Neural progenitor cell (in vitro differentiated cells): ENCODE data around the gene NRCAM. TPM values are rescaled to one million over a fixed set of nuclear protein-coding genes. Genes with fewer than 3 reads are reported as not detected.

Experiments used
- DNase-seq: peaks from one replicate; pipeline ENCODE4 v3.0.0-alpha.2; 2016; ENCODE audit warnings: low spot score
- H2AFZ ChIP-seq: fragments of 200-600 bp; sonication (generic); replicated peaks from 2 replicates; pipeline ENCODE4 v1.6.1; 2016; ENCODE audit warnings: antibody characterized with exemption
- H3F3A ChIP-seq: fragments of 200-600 bp; sonication (generic); 2 replicates; pipeline ENCODE4 v1.6.1; 2016; ENCODE audit warnings: antibody characterized with exemption, low read depth
- H3K27ac ChIP-seq: fragments of 200-600 bp; sonication (generic); 2 replicates; pipeline ENCODE4 v1.5.1; 2016; ENCODE audit warnings: mild to moderate bottlenecking
- H3K27me3 ChIP-seq: fragments of 200-600 bp; sonication (generic); 2 replicates; pipeline ENCODE4 v1.6.1; 2016; ENCODE audit warnings: mild to moderate bottlenecking, moderate library complexity
- H3K36me3 ChIP-seq: fragments of 200-600 bp; sonication (generic); 2 replicates; pipeline ENCODE4 v1.5.1; 2016
- H3K4me1 ChIP-seq: fragments of 200-600 bp; sonication (generic); 2 replicates; pipeline ENCODE4 v1.6.1; 2016; ENCODE audit warnings: mixed run types
- H3K4me2 ChIP-seq: fragments of 200-600 bp; sonication (generic); 2 replicates; pipeline ENCODE4 v1.6.1; 2016
- H3K4me3 ChIP-seq: fragments of 200-600 bp; sonication (generic); 2 replicates; pipeline ENCODE4 v1.5.1; 2016
- H3K79me2 ChIP-seq: fragments of 200-600 bp; sonication (generic); 2 replicates; pipeline ENCODE4 v1.6.1; 2016; ENCODE audit warnings: low read depth
- H3K9ac ChIP-seq: fragments of 200-600 bp; sonication (generic); 2 replicates; pipeline ENCODE4 v1.6.1; 2016
- H3K9me3 ChIP-seq: fragments of 200-600 bp; sonication (generic); 2 replicates; pipeline ENCODE4 v1.5.1; 2016; ENCODE audit warnings: low read depth
- H4K20me1 ChIP-seq: fragments of 200-600 bp; sonication (generic); 2 replicates; pipeline ENCODE4 v1.6.1; 2016; ENCODE audit warnings: low read depth
- H3K27ac Mint-ChIP-seq: 3 replicates; pipeline ENCODE4 v1.8.0; 2021; ENCODE audit warnings: mixed read lengths
- H3K27me3 Mint-ChIP-seq: 2 replicates; pipeline ENCODE4 v1.8.0; 2022; ENCODE audit warnings: low read depth, mild to moderate bottlenecking, inconsistent platforms, moderate library complexity, mixed read lengths; ENCODE audit not compliant: insufficient read depth
- H3K36me3 Mint-ChIP-seq: 3 replicates; pipeline ENCODE4 v1.8.0; 2021; ENCODE audit warnings: mixed read lengths
- H3K4me1 Mint-ChIP-seq: 3 replicates; pipeline ENCODE4 v1.8.0; 2021; ENCODE audit warnings: mixed read lengths
- H3K4me3 Mint-ChIP-seq: 3 replicates; pipeline ENCODE4 v1.8.0; 2021; ENCODE audit warnings: mild to moderate bottlenecking, moderate library complexity, mixed read lengths
- H3K9me3 Mint-ChIP-seq: 3 replicates; pipeline ENCODE4 v1.8.0; 2020; ENCODE audit warnings: mixed read lengths
- CTCF ChIP-seq: fragments of 200-600 bp; sonication (generic); IDR thresholded peaks from 2 replicates; pipeline ENCODE4 v1.5.1; 2017; ENCODE audit warnings: antibody characterized with exemption, mild to moderate bottlenecking
- EZH2 ChIP-seq: fragments of 200-600 bp; sonication (generic); IDR thresholded peaks from 2 replicates; pipeline ENCODE4 v1.6.1; 2017; ENCODE audit warnings: antibody characterized with exemption, mild to moderate bottlenecking, moderate library complexity
- EZH2phosphoT487 ChIP-seq: fragments of 200-600 bp; sonication (generic); IDR thresholded peaks from 2 replicates; pipeline ENCODE4 v1.6.1; 2017; ENCODE audit warnings: antibody characterized with exemption
- total RNA-seq: library from RNA; depleted of rRNA; stranded (reverse); fragments of >200 nt; gene quantifications from 2 replicates; pipeline ENCODE4 v1.2.3, GENCODE V29; 2015; ENCODE audit warnings: low replicate concordance

The NRCAM gene
- total RNA-seq, 1 donor from 2014 or later: 104 TPM

- no peak overlapping the region for H3K27ac Mint-ChIP-seq
- Histone ChIP-seq H3K4me1 (peaks cover 56% of the 10 kb centered on the region), H3K4me2 (peak overlapping the region; percentile 40), H3K9ac (no peak overlapping the region), H4K20me1 (no peaks in the 10 kb centered on the region), H3K27ac (no peak overlapping the region), H3K36me3 (no peaks in the 10 kb centered on the region), H3K27me3 (no peaks in the 10 kb centered on the region), H3K79me2 (peaks cover 6% of the 10 kb centered on the region), H2AFZ (no peak overlapping the region), H3F3A (peaks cover 20% of the 10 kb centered on the region), H3K9me3 (no peaks in the 10 kb centered on the region), H3K4me3 (no peak overlapping the region)
- H3K4me1 Mint-ChIP-seq: peaks cover 34% of the 10 kb centered on the region
- no peak overlapping the region for H3K4me3 Mint-ChIP-seq
- TF ChIP-seq EZH2: no peak
- TF ChIP-seq EZH2phosphoT487: no peak
- no peak for TF ChIP-seq CTCF
- no peaks in the 10 kb centered on the region for H3K27me3 Mint-ChIP-seq
- H3K36me3 Mint-ChIP-seq: peaks cover 2% of the 10 kb centered on the region
- no peak for DNase-seq
- no peaks in the 10 kb centered on the region for H3K9me3 Mint-ChIP-seq
Observed at GRCh38 chr7:108235451-108236061, 220.7 kb downstream of the NRCAM start.

GRCh38 chr7:108234971-108235450, 221.2 kb downstream of the NRCAM start:
- no peaks in the 10 kb centered on the region for H4K20me1 ChIP-seq
- H3K9ac ChIP-seq: no peak overlapping the region
- no peaks in the 10 kb centered on the region for H3K27me3 ChIP-seq
- TF ChIP-seq CTCF: no peak
- no peak for TF ChIP-seq EZH2
- no peak for TF ChIP-seq EZH2phosphoT487
- Mint-ChIP-seq H3K27me3 (no peaks in the 10 kb centered on the region), H3K36me3 (peaks cover 7% of the 10 kb centered on the region), H3K9me3 (no peaks in the 10 kb centered on the region), H3K4me1 (peaks cover 29% of the 10 kb centered on the region), H3K4me3 (no peak overlapping the region), H3K27ac (no peak overlapping the region)
- no peak for DNase-seq
- H3K79me2 ChIP-seq: peaks cover 6% of the 10 kb centered on the region
- H3K4me3 ChIP-seq: no peak overlapping the region
- H3K4me1 ChIP-seq: peaks cover 50% of the 10 kb centered on the region
- H2AFZ ChIP-seq: no peak overlapping the region
- H3K36me3 ChIP-seq: no peaks in the 10 kb centered on the region
- no peak overlapping the region for H3K4me2 ChIP-seq
- H3K9me3 ChIP-seq: no peaks in the 10 kb centered on the region
- H3K27ac ChIP-seq: no peak overlapping the region
- peaks cover 14% of the 10 kb centered on the region for H3F3A ChIP-seq

GRCh38 chr7:108234281-108234680, 222.0 kb downstream of the NRCAM start:
- H3K4me1 Mint-ChIP-seq: peaks cover 22% of the 10 kb centered on the region
- peaks cover 7% of the 10 kb centered on the region for H3K36me3 Mint-ChIP-seq
- H3K27me3 Mint-ChIP-seq: no peaks in the 10 kb centered on the region
- no peaks in the 10 kb centered on the region for H3K36me3 ChIP-seq
- H3K79me2 ChIP-seq: peaks cover 6% of the 10 kb centered on the region
- no peak overlapping the region for H2AFZ ChIP-seq
- H3K27ac Mint-ChIP-seq: no peak overlapping the region
- H3K27ac ChIP-seq: no peak overlapping the region
- no peak overlapping the region for H3K4me2 ChIP-seq
- no peak overlapping the region for H3K9ac ChIP-seq
- peaks cover 7% of the 10 kb centered on the region for H3F3A ChIP-seq
- no peaks in the 10 kb centered on the region for H3K9me3 Mint-ChIP-seq
- no peak for TF ChIP-seq EZH2
- no peaks in the 10 kb centered on the region for H3K9me3 ChIP-seq
- H3K4me1 ChIP-seq: peaks cover 43% of the 10 kb centered on the region
- no peak overlapping the region for H3K4me3 Mint-ChIP-seq
- no peak for DNase-seq
- H4K20me1 ChIP-seq: no peaks in the 10 kb centered on the region
- no peak overlapping the region for H3K4me3 ChIP-seq
- H3K27me3 ChIP-seq: no peaks in the 10 kb centered on the region

- no peak for DNase-seq
- no peak overlapping the region for H2AFZ ChIP-seq
- Mint-ChIP-seq H3K27ac (no peak overlapping the region), H3K36me3 (peaks cover 7% of the 10 kb centered on the region), H3K4me3 (no peak overlapping the region), H3K27me3 (no peaks in the 10 kb centered on the region), H3K9me3 (no peaks in the 10 kb centered on the region), H3K4me1 (peaks cover 14% of the 10 kb centered on the region)
- H4K20me1 ChIP-seq: no peaks in the 10 kb centered on the region
- H3K79me2 ChIP-seq: no peaks in the 10 kb centered on the region
- H3K4me2 ChIP-seq: no peak overlapping the region
- no peak overlapping the region for H3K4me3 ChIP-seq
- H3K4me1 ChIP-seq: peaks cover 21% of the 10 kb centered on the region
- H3K9ac ChIP-seq: no peak overlapping the region
- H3K9me3 ChIP-seq: no peaks in the 10 kb centered on the region
- no peaks in the 10 kb centered on the region for H3K36me3 ChIP-seq
- H3K27ac ChIP-seq: no peak overlapping the region
- TF ChIP-seq EZH2phosphoT487 (no peak), CTCF (no peak), EZH2 (no peak)
- H3K27me3 ChIP-seq: no peaks in the 10 kb centered on the region
- H3F3A ChIP-seq: no peaks in the 10 kb centered on the region
Observed at GRCh38 chr7:108232076-108232475, 224.2 kb downstream of the NRCAM start.
